Coronary artery (tissue), 2 donors: Measurements from ENCODE around the gene MLNR.

Experiments
- DNase-seq: peaks from one replicate; pipeline ENCODE4 v3.0.0-alpha.2; 2017; ENCODE audit warnings: low spot score
- H3K27ac ChIP-seq, 2 donors: fragments of 200-600 bp; sonication (generic); one replicate each; pipeline ENCODE4 v1.5.1; 2016 to 2019
- H3K4me3 ChIP-seq: fragments of 200-600 bp; sonication (generic); 2 replicates; pipeline ENCODE4 v1.5.1; 2016; ENCODE audit warnings: mild to moderate bottlenecking, moderate library complexity
- CTCF ChIP-seq: fragments of 200-600 bp; sonication (generic); IDR thresholded peaks from one replicate; pipeline ENCODE4 v1.5.1; 2019; ENCODE audit warnings: antibody characterized with exemption

Gene MLNR

GRCh38 chr13:49254007-49254406, 33.9 kb downstream of the MLNR start:
- Histone ChIP-seq H3K27ac (no peak overlapping the region), H3K4me3 (no peak overlapping the region)
- TF ChIP-seq CTCF: no peak
- DNase-seq: no peak

GRCh38 chr13:49256841-49257240, 36.7 kb downstream of the MLNR start:
- Histone ChIP-seq H3K4me3 (no peak overlapping the region), H3K27ac (no peak overlapping the region)
- no peak for TF ChIP-seq CTCF
- no peak for DNase-seq

DNA sequence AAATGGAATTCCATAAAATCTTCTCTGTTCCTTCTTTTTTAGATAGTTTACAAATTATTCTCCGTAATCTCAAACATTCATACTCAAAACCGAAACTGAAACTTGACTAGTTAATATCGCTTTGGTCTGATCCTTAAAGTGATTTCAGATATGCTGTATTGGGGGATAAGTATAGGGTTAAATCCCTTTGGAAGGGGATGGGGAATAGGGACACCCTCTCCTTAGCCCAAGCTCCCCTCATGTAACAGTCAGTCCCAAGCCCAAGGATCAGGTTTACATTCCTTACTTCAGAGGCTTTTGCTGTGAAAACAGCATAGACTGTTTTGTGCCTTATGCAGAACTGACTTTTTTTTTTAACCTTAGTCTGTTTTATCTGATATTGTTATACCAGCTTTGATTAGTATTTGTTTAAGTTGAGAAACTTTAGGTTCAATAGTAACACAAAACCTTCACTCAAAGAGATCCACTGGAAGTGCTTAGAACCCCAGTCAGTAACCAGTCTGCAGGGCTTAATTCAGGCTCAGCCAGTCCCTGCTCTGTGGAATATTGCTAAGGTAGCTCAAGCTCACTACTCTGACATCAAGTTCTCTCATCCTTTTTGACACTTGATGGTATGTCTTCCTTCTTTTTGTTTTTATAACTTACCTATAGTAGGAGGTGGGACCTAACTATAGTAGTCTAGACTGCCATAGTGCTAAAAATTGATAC, 38.1 kb downstream of the MLNR start:
- no peak for TF ChIP-seq CTCF
- no peak overlapping the region for H3K27ac ChIP-seq
- no peak for DNase-seq
- H3K4me3 ChIP-seq: no peak overlapping the region

- Histone ChIP-seq H3K4me3 (no peak overlapping the region), H3K27ac (no peak overlapping the region)
- no peak for TF ChIP-seq CTCF
- no peak for DNase-seq
Measured at GRCh38 chr13:49259586-49259985, 39.4 kb downstream of the MLNR start.

GRCh38 chr13:49262634-49263033, 42.5 kb downstream of the MLNR start:
- no peak overlapping the region for H3K27ac ChIP-seq
- TF ChIP-seq CTCF: no peak
- no peak overlapping the region for H3K4me3 ChIP-seq
- DNase-seq: no peak

DNA sequence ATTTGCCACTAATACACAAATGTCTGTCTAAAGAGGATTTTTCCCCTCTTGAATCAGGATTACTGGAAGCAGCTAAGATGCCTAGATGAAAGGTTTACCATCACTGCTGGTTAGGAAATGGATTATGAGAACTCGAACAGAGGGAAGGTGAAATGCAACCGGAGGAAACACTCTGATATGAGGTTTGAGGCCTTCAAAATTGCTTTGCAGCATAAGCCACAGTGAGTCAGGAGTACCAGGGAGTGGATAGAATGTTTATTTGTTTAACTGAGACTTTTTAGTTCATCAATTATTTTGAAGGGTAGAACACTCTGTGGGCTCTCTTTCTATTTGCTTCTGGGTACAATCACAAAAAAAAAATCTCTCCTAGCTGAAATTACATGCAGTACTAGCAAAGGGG, 45.7 kb downstream of the MLNR start:
- DNase-seq: no peak
- H3K4me3 ChIP-seq: no peak overlapping the region
- TF ChIP-seq CTCF: no peak
- no peak overlapping the region for H3K27ac ChIP-seq

GRCh38 chr13:49271264-49271663, 51.1 kb downstream of the MLNR start:
- DNase-seq: no peak
- Histone ChIP-seq H3K27ac (no peak overlapping the region), H3K4me3 (no peak overlapping the region)
- no peak for TF ChIP-seq CTCF
